Measurements from ENCODE around the gene RNF212.

RNF212 gene

DNA sequence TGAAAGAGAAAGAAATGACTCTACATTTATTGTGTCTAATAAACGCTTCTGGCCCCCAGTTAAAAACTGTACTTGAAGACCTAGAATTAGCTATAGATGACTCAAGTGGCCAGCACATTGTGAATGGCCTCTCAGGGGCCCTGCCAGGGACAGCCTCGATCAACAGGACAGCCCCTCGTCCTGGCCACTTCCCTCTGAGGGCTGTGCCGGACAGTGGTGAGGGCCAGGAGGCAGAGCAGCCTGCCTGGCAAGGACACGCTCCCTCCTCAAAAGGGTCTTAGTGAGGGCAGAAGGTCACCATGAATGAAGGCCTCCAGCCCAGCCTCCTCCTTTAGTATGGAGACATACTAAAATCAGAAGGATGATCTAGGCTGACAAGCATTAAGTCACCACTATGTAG lies 16.5 kb downstream of the RNF212 start:
- no peak for TF ChIP-seq EZH2phosphoT487 (IDR thresholded peaks at IDR 0.05; ENCODE audit: borderline replicate concordance)
- TF ChIP-seq, protein P1, sequence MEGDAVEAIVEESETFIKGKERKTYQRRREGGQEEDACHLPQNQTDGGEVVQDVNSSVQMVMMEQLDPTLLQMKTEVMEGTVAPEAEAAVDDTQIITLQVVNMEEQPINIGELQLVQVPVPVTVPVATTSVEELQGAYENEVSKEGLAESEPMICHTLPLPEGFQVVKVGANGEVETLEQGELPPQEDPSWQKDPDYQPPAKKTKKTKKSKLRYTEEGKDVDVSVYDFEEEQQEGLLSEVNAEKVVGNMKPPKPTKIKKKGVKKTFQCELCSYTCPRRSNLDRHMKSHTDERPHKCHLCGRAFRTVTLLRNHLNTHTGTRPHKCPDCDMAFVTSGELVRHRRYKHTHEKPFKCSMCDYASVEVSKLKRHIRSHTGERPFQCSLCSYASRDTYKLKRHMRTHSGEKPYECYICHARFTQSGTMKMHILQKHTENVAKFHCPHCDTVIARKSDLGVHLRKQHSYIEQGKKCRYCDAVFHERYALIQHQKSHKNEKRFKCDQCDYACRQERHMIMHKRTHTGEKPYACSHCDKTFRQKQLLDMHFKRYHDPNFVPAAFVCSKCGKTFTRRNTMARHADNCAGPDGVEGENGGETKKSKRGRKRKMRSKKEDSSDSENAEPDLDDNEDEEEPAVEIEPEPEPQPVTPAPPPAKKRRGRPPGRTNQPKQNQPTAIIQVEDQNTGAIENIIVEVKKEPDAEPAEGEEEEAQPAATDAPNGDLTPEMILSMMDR (conservative IDR thresholded peaks at IDR 0.05; ENCODE audit: low read length) = no peak
- no peaks in the 10 kb centered on the region for H3K4me1 ChIP-seq (ENCODE audit: insufficient read depth, low read length, poor library complexity, severe bottlenecking)

DNA sequence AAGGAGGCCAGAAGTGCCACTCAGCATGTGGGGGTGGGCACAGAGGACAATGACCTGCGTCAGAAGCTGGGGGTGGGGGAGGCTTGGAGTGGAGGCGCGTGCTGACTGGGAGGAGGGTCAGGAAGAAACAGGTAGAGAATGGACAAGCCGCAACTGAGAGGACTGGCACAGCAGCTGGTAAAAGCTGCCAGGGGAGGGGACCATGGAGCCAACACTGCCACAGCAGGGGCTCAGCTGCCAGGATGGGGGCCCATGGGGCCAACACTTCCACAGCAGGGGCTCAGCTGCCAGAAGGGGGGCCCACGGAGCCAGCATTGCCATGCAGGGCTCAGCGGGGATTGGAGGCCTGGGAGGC lies 19.1 kb downstream of the RNF212 start:
- Histone ChIP-seq H3K4me1 (ENCODE audit: insufficient read depth, low read length, poor library complexity, severe bottlenecking) (no peaks in the 10 kb centered on the region), H3K27me3 (ENCODE audit: insufficient read depth, low read length, poor library complexity, severe bottlenecking) (no peaks in the 10 kb centered on the region), H3K4me3 (ENCODE audit: low read length, poor library complexity, severe bottlenecking) (no peak overlapping the region), H2AFZ (ENCODE audit: low read length) (no peak overlapping the region), H3K9me2 (replicated peaks; ENCODE audit: low read depth, low read length) (no peaks in the 10 kb centered on the region), H3F3A (ENCODE audit: low read depth) (no peaks in the 10 kb centered on the region), H3K4me2 (ENCODE audit: low read depth, low read length, poor library complexity, severe bottlenecking) (no peak overlapping the region), H3K9me3 (ENCODE audit: insufficient read depth, low read depth, low read length) (peaks cover 15% of the 10 kb centered on the region; the same call in 1 of the 2 replicates), H3K79me2 (ENCODE audit: insufficient read depth, low read length) (no peaks in the 10 kb centered on the region), H3K9ac (ENCODE audit: low read depth, low read length, poor library complexity, severe bottlenecking) (no peak overlapping the region), H4K20me1 (ENCODE audit: insufficient read depth, low read length, poor library complexity, severe bottlenecking) (no peaks in the 10 kb centered on the region), H3K36me3 (ENCODE audit: insufficient read depth, low read length) (no peaks in the 10 kb centered on the region)
- TF ChIP-seq, protein P1 (conservative IDR thresholded peaks at IDR 0.05; ENCODE audit: low read length) = no peak
- TF ChIP-seq EZH2phosphoT487 (IDR thresholded peaks at IDR 0.05; ENCODE audit: borderline replicate concordance) = no peak

More for the DNA sequence above, 16.5 kb downstream of the RNF212 start:
- Histone ChIP-seq H3K4me3 (ENCODE audit: low read length, poor library complexity, severe bottlenecking) (no peak overlapping the region), H3F3A (ENCODE audit: low read depth) (no peaks in the 10 kb centered on the region), H4K20me1 (ENCODE audit: insufficient read depth, low read length, poor library complexity, severe bottlenecking) (no peaks in the 10 kb centered on the region), H2AFZ (ENCODE audit: low read length) (no peak overlapping the region), H3K9me3 (ENCODE audit: insufficient read depth, low read depth, low read length) (peaks cover 5% of the 10 kb centered on the region; the same call in 1 of the 2 replicates), H3K36me3 (ENCODE audit: insufficient read depth, low read length) (no peaks in the 10 kb centered on the region), H3K27me3 (ENCODE audit: insufficient read depth, low read length, poor library complexity, severe bottlenecking) (no peaks in the 10 kb centered on the region), H3K9ac (ENCODE audit: low read depth, low read length, poor library complexity, severe bottlenecking) (no peak overlapping the region), H3K9me2 (replicated peaks; ENCODE audit: low read depth, low read length) (no peaks in the 10 kb centered on the region), H3K79me2 (ENCODE audit: insufficient read depth, low read length) (no peaks in the 10 kb centered on the region), H3K4me2 (ENCODE audit: low read depth, low read length, poor library complexity, severe bottlenecking) (no peak overlapping the region)

DNA sequence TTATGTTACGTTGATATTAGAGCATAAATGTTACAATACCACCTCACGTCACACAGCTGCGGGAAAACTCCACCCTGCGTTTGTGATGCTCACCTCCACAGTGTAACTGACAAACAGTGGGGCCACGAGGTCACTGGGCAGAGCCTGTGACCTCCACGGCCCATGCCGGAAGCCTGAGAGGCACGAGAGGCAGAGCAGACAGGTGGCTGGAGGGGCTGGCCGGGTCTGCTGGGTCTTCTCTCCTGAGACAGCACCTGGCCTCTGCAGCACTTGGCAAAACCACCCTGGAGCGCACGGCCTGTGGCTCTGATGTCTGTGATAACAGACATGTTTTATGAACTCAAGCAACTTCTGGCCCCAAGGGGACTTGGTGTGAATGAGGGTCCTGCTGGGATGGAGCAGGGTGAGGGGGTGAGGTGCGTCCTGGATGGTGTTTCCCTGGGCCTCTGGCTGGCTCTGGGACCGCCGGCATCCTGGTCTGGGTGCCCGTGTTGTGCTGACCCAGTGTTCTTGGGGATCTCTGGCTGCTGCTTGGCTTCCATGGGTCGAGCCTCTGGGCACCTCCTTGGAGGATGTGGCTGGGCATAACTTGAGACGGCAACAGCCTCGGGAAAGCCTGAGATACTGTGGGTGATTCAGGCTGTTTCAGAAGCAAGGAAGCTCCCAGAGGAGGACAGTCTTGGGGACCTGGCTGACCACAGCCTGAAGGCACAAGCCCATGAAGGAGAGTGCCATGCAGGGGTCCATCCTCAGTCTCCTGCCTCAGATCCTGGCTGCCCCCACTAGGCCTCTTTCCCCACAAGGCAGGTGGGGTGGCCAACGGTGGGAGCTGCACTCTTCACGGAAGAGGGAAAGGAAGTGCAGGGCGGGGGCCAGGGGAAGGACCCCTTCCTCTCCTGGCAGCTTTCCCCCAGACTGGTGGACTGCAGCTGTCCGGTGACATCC lies 19.7 kb downstream of the RNF212 start:
- Histone ChIP-seq H3K36me3 (ENCODE audit: insufficient read depth, low read length) (no peaks in the 10 kb centered on the region), H2AFZ (ENCODE audit: low read length) (no peak overlapping the region), H3K4me3 (ENCODE audit: low read length, poor library complexity, severe bottlenecking) (no peak overlapping the region), H3K4me1 (ENCODE audit: insufficient read depth, low read length, poor library complexity, severe bottlenecking) (no peaks in the 10 kb centered on the region), H3F3A (ENCODE audit: low read depth) (no peaks in the 10 kb centered on the region), H3K79me2 (ENCODE audit: insufficient read depth, low read length) (no peaks in the 10 kb centered on the region), H4K20me1 (ENCODE audit: insufficient read depth, low read length, poor library complexity, severe bottlenecking) (no peaks in the 10 kb centered on the region), H3K27me3 (ENCODE audit: insufficient read depth, low read length, poor library complexity, severe bottlenecking) (no peaks in the 10 kb centered on the region), H3K4me2 (ENCODE audit: low read depth, low read length, poor library complexity, severe bottlenecking) (no peak overlapping the region), H3K9ac (ENCODE audit: low read depth, low read length, poor library complexity, severe bottlenecking) (no peak overlapping the region), H3K9me3 (ENCODE audit: insufficient read depth, low read depth, low read length) (peaks cover 15% of the 10 kb centered on the region; the same call in 1 of the 2 replicates), H3K9me2 (replicated peaks; ENCODE audit: low read depth, low read length) (no peaks in the 10 kb centered on the region)
- TF ChIP-seq EZH2phosphoT487 (IDR thresholded peaks at IDR 0.05; ENCODE audit: borderline replicate concordance) = no peak
- TF ChIP-seq, protein P1 (conservative IDR thresholded peaks at IDR 0.05; ENCODE audit: low read length) = no peak
